Endothelial cell of umbilical vein (primary cell): ENCODE measurements around the gene TRAPPC10. TPM values are rescaled to one million over a fixed set of nuclear protein-coding genes. Genes with fewer than 3 reads are reported as not detected.

ENCODE experiments used
- BruUV-seq: library from RNA; stranded (reverse); fragments of 400-500 nt; replicated peaks from 2 replicates; lab custom pipeline; 2021; lab: Mats Ljungman, UMichigan
- CTCF ChIA-PET: fragments of 300-600, 350-600 bp; sonication (Branson Sonifier 250); formaldehyde crosslinking; loops from one replicate; lab custom pipeline; 2021; ENCODE audit warnings: antibody characterized with exemption, inconsistent platforms; lab: Charles Lee
- POLR2A ChIA-PET: fragments of 300-600, 350-600 bp; sonication (Branson Sonifier 250); formaldehyde crosslinking; loops from one replicate; lab custom pipeline; 2021; ENCODE audit warnings: antibody characterized with exemption, inconsistent platforms; lab: Charles Lee
- DNase-seq: peaks from one replicate; pipeline ENCODE4 v3.0.0-alpha.2; 2011; ENCODE audit warnings: low read depth, low spot score
- FAIRE-seq: peaks from 2 replicates; lab custom pipeline; 2011; peaks lifted over from hg19 to GRCh38; lab: Jason Lieb, UNC
- H2AFZ ChIP-seq: 2 replicates; pipeline ENCODE4 v1.6.0; 2012; ENCODE audit warnings: low read depth, low read length, control low read depth, inconsistent platforms
- H3K27ac ChIP-seq: 2 replicates; pipeline ENCODE4 v1.5.1; 2011; ENCODE audit warnings: low read depth, mild to moderate bottlenecking, control low read depth, low read length, moderate library complexity; ENCODE audit not compliant: insufficient read depth
- H3K27me3 ChIP-seq, 2 experiments: 2 replicates each; pipeline versions ENCODE4 v1.6.0 to v1.6.1; 2011; ENCODE audit warnings: low read length in 2 of 2, mixed read lengths in 1 of 2; ENCODE audit not compliant: control insufficient read depth in 2 of 2, insufficient read depth in 2 of 2
- H3K36me3 ChIP-seq, 2 experiments: 2 replicates in 1 of 2; 3 replicates in 1 of 2; pipeline ENCODE4 v1.5.1; 2011; ENCODE audit warnings: low read length in 2 of 2, mild to moderate bottlenecking in 1 of 2, moderate library complexity in 1 of 2; ENCODE audit not compliant: control insufficient read depth in 2 of 2, insufficient read depth in 2 of 2; ENCODE audit errors: extremely low read depth in 1 of 2
- H3K4me1 ChIP-seq: 3 replicates; pipeline ENCODE4 v1.5.1; 2011; ENCODE audit warnings: mild to moderate bottlenecking, low read length; ENCODE audit not compliant: control insufficient read depth, insufficient read depth; ENCODE audit errors: extremely low read depth
- H3K4me2 ChIP-seq: 2 replicates; pipeline ENCODE4 v1.6.1; 2011; ENCODE audit warnings: low read length, control low read depth, mixed read lengths; ENCODE audit not compliant: insufficient read depth
- H3K4me3 ChIP-seq, 3 experiments: fragments of 200-600 bp in 1 of 3; sonication (generic), shearing (Covaris generic) in 1 of 3; replicated peaks in 1 of 3; 2 replicates each; pipeline ENCODE4 v1.5.1; 2011 to 2016; ENCODE audit warnings: control low read depth in 3 of 3, low read length in 3 of 3, mild to moderate bottlenecking in 2 of 3, inconsistent platforms in 1 of 3, low read depth in 1 of 3, moderate library complexity in 1 of 3; ENCODE audit not compliant: insufficient read depth in 1 of 3
- H3K79me2 ChIP-seq: 2 replicates; pipeline ENCODE4 v1.6.0; 2012; ENCODE audit warnings: low read length, inconsistent platforms; ENCODE audit not compliant: control insufficient read depth, insufficient read depth
- H3K9ac ChIP-seq: replicated peaks from 2 replicates; pipeline ENCODE3; 2011; ENCODE audit warnings: low read length, control low read depth; ENCODE audit not compliant: insufficient read depth; ENCODE audit errors: extremely low read depth
- H3K9me1 ChIP-seq: replicated peaks from 3 replicates; pipeline ENCODE4 v1.6.0; 2011; ENCODE audit warnings: mild to moderate bottlenecking, low read length; ENCODE audit not compliant: control insufficient read depth, insufficient read depth; ENCODE audit errors: extremely low read depth
- H3K9me3 ChIP-seq: replicated peaks from 2 replicates; pipeline ENCODE4 v1.5.1; 2012; ENCODE audit warnings: low read length, inconsistent platforms; ENCODE audit not compliant: control insufficient read depth, insufficient read depth
- H4K20me1 ChIP-seq: replicated peaks from 2 replicates; pipeline ENCODE3; 2011; ENCODE audit warnings: mild to moderate bottlenecking, low read length; ENCODE audit not compliant: control insufficient read depth, insufficient read depth; ENCODE audit errors: extremely low read depth
- EZH2 ChIP-seq: IDR thresholded peaks from 2 replicates; pipeline ENCODE4 v1.6.1; 2012; ENCODE audit warnings: borderline replicate concordance, low read depth, mild to moderate bottlenecking, moderate library complexity, low read length, inconsistent platforms; ENCODE audit not compliant: severe bottlenecking
- GATA2 ChIP-seq: IDR thresholded peaks from 2 replicates; pipeline ENCODE4 v1.7.0; 2011; ENCODE audit warnings: low read depth, mild to moderate bottlenecking, moderate library complexity, mixed read lengths, low read length; ENCODE audit not compliant: insufficient read length, insufficient read depth
- JUN ChIP-seq: IDR thresholded peaks from 2 replicates; pipeline ENCODE4 v1.6.1; 2011; ENCODE audit warnings: borderline replicate concordance, low read depth; ENCODE audit not compliant: insufficient read length, insufficient read depth
- MYC ChIP-seq: IDR thresholded peaks from one replicate; pipeline ENCODE4 v1.6.1; 2011; ENCODE audit warnings: mild to moderate bottlenecking, low read depth, low read length
- POLR2A ChIP-seq: IDR thresholded peaks from 2 replicates; pipeline ENCODE4 v1.6.1; 2012; ENCODE audit warnings: low read depth, mild to moderate bottlenecking, control low read depth, low read length
- POLR2AphosphoS5 ChIP-seq: IDR thresholded peaks from 2 replicates; pipeline ENCODE4 v1.6.1; 2012; ENCODE audit warnings: low read depth, mild to moderate bottlenecking, control low read depth, low read length, moderate library complexity; ENCODE audit not compliant: insufficient read depth
- dilution Hi-C: fragments of 300-500 bp; cut with MboI; formaldehyde crosslinking; loops from one replicate; pipeline ENCODE4 v1.15.0; 2019; ENCODE audit warnings: low sequenced_read_pairs; ENCODE audit not compliant: extremely low pct_ligation_motif_present
- intact Hi-C: fragments of 100-400 bp; cut with micrococcal nuclease; formaldehyde crosslinking; loops from one replicate; pipeline ENCODE4 v1.10.0; 2022
- polyA plus RNA-seq, 4 experiments: library from polyadenylated mRNA; depleted of rRNA in 3 of 4; stranded (reverse) in 3 of 4; unstranded in 1 of 4; fragments of >200 nt; gene quantifications; 2 replicates each; pipeline versions ENCODE4 v1.2.1 to v1.2.3, GENCODE V29; 2011 to 2012; ENCODE audit warnings: missing spikeins in 1 of 4
- total RNA-seq: library from RNA; stranded (reverse); gene quantifications from 2 replicates; pipeline ENCODE4 v1.2.3, GENCODE V29; 2021
- TF ChIP-seq, protein P1 (sequence below), 2 donors: IDR thresholded peaks; 1 replicate in 1 of 2; 2 replicates in 1 of 2; pipeline ENCODE4 v1.5.1; 2011; ENCODE audit warnings: low read length in 2 of 2, mild to moderate bottlenecking in 2 of 2, moderate library complexity in 2 of 2, control low read depth in 1 of 2, inconsistent platforms in 1 of 2, low read depth in 1 of 2; ENCODE audit not compliant: insufficient read depth in 1 of 2; ENCODE audit errors: extremely low read depth in 1 of 2
- TF ChIP-seq, protein P2 (sequence below): IDR thresholded peaks from 2 replicates; pipeline ENCODE4 v1.6.1; 2011; ENCODE audit not compliant: insufficient read depth, insufficient read length

The TRAPPC10 gene
- total and polyA plus RNA-seq, 2 donors (not counting 3 experiments of a cell fraction or from before 2014, with no cell fraction given), result 21.5 to 33.6 TPM

DNA sequence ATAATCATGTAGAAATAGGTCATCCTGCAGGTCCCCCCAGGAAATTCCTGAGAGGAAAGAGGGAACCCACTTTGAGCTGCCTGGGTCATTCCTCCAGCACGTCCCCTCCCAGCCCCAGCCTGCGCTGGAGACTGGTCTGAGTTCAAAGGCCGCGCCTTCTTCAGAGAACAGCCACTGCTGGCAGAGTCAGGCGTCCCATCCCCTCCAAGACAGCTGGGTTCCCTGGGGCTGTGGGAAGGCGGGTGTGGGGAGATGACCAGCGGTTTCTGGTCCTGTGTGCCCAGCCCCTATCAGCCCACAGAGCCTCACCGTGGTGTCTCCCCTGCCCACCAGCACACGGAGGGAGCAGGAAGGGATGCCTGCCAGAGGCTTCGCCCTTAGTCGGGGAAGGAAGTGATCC, 18.0 kb upstream of the TRAPPC10 start:
- FAIRE-seq (no peak), DNase-seq (no peak)
- POLR2A ChIA-PET, result no interaction called here
- no peak overlapping the region for H2AFZ ChIP-seq
- no peaks in the 10 kb centered on the region for H3K79me2 ChIP-seq
- H3K27me3 ChIP-seq, result no peaks in the 10 kb centered on the region
- H3K4me2 ChIP-seq, result no peak overlapping the region
- H3K9me1 ChIP-seq, result no peaks in the 10 kb centered on the region
- intact Hi-C loops, result no loop called here
- no peak for TF ChIP-seq JUN
- no peak for TF ChIP-seq POLR2AphosphoS5
- no peak for TF ChIP-seq POLR2A
- TF ChIP-seq, protein P1, sequence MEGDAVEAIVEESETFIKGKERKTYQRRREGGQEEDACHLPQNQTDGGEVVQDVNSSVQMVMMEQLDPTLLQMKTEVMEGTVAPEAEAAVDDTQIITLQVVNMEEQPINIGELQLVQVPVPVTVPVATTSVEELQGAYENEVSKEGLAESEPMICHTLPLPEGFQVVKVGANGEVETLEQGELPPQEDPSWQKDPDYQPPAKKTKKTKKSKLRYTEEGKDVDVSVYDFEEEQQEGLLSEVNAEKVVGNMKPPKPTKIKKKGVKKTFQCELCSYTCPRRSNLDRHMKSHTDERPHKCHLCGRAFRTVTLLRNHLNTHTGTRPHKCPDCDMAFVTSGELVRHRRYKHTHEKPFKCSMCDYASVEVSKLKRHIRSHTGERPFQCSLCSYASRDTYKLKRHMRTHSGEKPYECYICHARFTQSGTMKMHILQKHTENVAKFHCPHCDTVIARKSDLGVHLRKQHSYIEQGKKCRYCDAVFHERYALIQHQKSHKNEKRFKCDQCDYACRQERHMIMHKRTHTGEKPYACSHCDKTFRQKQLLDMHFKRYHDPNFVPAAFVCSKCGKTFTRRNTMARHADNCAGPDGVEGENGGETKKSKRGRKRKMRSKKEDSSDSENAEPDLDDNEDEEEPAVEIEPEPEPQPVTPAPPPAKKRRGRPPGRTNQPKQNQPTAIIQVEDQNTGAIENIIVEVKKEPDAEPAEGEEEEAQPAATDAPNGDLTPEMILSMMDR (IDR thresholded peaks at IDR 0.05; ENCODE audit: extremely low read depth in 1 of 2, insufficient read depth in 1 of 2, low read depth in 1 of 2, low read length in 2 of 2), result no peak
- no peak for TF ChIP-seq GATA2
- TF ChIP-seq, protein P2, sequence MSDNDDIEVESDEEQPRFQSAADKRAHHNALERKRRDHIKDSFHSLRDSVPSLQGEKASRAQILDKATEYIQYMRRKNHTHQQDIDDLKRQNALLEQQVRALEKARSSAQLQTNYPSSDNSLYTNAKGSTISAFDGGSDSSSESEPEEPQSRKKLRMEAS, result no peak
- TF ChIP-seq MYC, result no peak
- no peak for TF ChIP-seq EZH2
- no peak overlapping the region for H3K27ac ChIP-seq
- no TSS peak for BruUV-seq
- H3K9ac ChIP-seq, result no peak overlapping the region
- CTCF ChIA-PET, result interaction anchor here (1.0 kb wide), 1 partner anchor 19 kb away, joined by 4 read pairs; no protein-coding TSS in a partner anchor
- no peaks in the 10 kb centered on the region for H3K36me3 ChIP-seq
- no peaks in the 10 kb centered on the region for H3K9me3 ChIP-seq
- no peak overlapping the region for H3K4me3 ChIP-seq
- no peaks in the 10 kb centered on the region for H3K4me1 ChIP-seq
- H4K20me1 ChIP-seq, result no peaks in the 10 kb centered on the region
- dilution Hi-C loops, result no loop called here
